ENCODE results near the gene COMMD10.
"Not testable (repeated sequence)": the region's sequence is repeated elsewhere in the genome, so short reads cannot be mapped to it uniquely, and the experiment has no call there.

Gene COMMD10

GRCh38 chr5:116075191-116075831 lies 9.5 kb upstream of the COMMD10 start:
- CTCF ChIA-PET, result no interaction called here
- Mint-ChIP-seq H3K27ac (no peak overlapping the region), H3K4me1 (no peaks in the 10 kb centered on the region), H3K9me3 (no peaks in the 10 kb centered on the region), H3K27me3 (peaks cover 15% of the 10 kb centered on the region), H3K4me3 (no peak overlapping the region), H3K36me3 (no peaks in the 10 kb centered on the region)
- no peak for DNase-seq

- no peak for DNase-seq
- Mint-ChIP-seq H3K9me3 (no peaks in the 10 kb centered on the region), H3K36me3 (peaks cover 2% of the 10 kb centered on the region), H3K27ac (no peak overlapping the region), H3K4me3 (no peak overlapping the region), H3K27me3 (peaks cover 15% of the 10 kb centered on the region), H3K4me1 (no peaks in the 10 kb centered on the region)
- CTCF ChIA-PET, result no interaction called here
Observed at GRCh38 chr5:116076496-116076895, 8.3 kb upstream of the COMMD10 start.

DNA sequence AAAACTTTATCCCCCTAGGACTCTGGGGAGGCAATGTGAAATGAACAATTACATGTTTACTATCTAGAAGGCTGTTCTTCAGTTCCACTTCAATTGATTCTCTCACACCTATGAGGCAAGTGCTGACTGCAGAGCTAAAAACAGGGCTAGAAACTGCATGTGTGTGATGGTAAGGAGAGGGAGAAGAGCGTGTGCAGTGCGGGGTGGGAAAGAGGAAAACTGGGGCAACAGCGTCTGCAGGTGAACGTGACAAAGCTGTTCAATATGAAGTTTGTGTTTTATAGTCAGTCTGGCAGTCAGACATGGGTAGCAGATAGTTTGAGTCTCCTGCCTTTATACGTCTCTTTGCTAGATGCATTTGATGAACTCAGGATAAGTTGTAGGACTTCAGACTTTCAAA lies 6.6 kb upstream of the COMMD10 start:
- Mint-ChIP-seq H3K36me3 (peaks cover 7% of the 10 kb centered on the region), H3K9me3 (no peaks in the 10 kb centered on the region), H3K27ac (no peak overlapping the region), H3K4me3 (no peak overlapping the region), H3K4me1 (peaks cover 7% of the 10 kb centered on the region), H3K27me3 (peaks cover 7% of the 10 kb centered on the region)
- no peak for DNase-seq
- CTCF ChIA-PET, result no interaction called here

- Mint-ChIP-seq H3K9me3 (no peaks in the 10 kb centered on the region), H3K36me3 (peaks cover 28% of the 10 kb centered on the region), H3K4me1 (peaks cover 37% of the 10 kb centered on the region), H3K27ac (peak overlapping the region; percentile 96), H3K4me3 (peak overlapping the region; percentile 91), H3K27me3 (no peaks in the 10 kb centered on the region)
- peak; percentile 54 for DNase-seq
- CTCF ChIA-PET, result no interaction called here
Observed at GRCh38 chr5:116084287-116084691, 536 bp upstream of the COMMD10 start.

- DNase-seq, H3K9me3 Mint-ChIP-seq, CTCF ChIA-PET, H3K27me3 Mint-ChIP-seq, H3K27ac Mint-ChIP-seq: not testable (repeated sequence)
- H3K4me1 Mint-ChIP-seq, result peaks cover 37% of the 10 kb centered on the region
- peak overlapping the region; percentile 91 for H3K4me3 Mint-ChIP-seq
- H3K36me3 Mint-ChIP-seq, result peaks cover 37% of the 10 kb centered on the region
Observed at GRCh38 chr5:116086309-116086708, 1.5 kb downstream of the COMMD10 start.

GRCh38 chr5:116088062-116088461 lies 3.2 kb downstream of the COMMD10 start:
- H3K4me1 Mint-ChIP-seq, result peaks cover 32% of the 10 kb centered on the region
- H3K27ac Mint-ChIP-seq, result no peak overlapping the region
- H3K27me3 Mint-ChIP-seq, result no peaks in the 10 kb centered on the region
- no peak overlapping the region for H3K4me3 Mint-ChIP-seq
- DNase-seq, result no peak
- peaks cover 38% of the 10 kb centered on the region for H3K36me3 Mint-ChIP-seq
- CTCF ChIA-PET, result no interaction called here
- no peaks in the 10 kb centered on the region for H3K9me3 Mint-ChIP-seq

DNA sequence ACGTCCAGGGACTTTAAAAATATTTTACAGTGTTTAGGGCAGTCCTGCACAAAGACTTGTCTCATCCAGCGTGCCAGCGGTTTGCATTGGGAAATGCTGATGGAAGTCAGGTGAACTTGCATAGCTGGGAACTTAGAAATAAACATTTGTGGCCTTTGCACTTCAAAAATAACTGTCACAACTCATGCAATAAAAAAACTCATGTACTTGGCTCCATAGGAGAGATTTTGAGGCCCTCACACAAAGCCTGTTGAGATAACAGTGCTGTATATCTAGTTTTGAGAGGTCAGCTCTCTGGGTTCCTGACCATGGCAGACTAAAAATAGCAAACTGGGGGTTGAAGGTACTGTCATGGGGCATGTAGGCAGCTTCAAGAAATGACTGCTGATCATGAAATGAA lies 5.5 kb downstream of the COMMD10 start:
- Mint-ChIP-seq H3K27ac (no peak overlapping the region), H3K9me3 (no peaks in the 10 kb centered on the region), H3K27me3 (no peaks in the 10 kb centered on the region), H3K4me1 (peaks cover 21% of the 10 kb centered on the region), H3K4me3 (no peak overlapping the region), H3K36me3 (peaks cover 49% of the 10 kb centered on the region)
- CTCF ChIA-PET, result no interaction called here
- no peak for DNase-seq

DNA sequence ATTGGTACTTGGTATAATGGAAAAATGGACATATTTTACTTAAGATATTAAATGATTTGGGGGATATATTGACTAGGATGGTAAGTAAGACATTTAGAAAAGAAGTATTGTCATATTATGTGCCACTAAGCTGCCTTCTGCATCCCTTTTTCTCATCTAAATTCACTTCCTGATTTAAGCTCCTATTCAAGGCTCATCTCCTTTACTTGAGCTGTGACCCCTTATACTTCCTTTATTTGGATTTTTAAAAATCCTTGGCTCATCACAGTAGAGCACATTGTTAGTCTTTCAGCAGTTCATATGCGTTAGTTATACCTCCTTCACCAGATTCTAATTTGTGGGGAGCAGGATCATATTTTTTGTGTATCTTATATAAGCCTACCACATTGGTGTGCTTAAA lies 6.6 kb downstream of the COMMD10 start:
- Mint-ChIP-seq H3K36me3 (peaks cover 52% of the 10 kb centered on the region), H3K9me3 (no peaks in the 10 kb centered on the region), H3K4me3 (no peak overlapping the region), H3K27me3 (no peaks in the 10 kb centered on the region), H3K27ac (no peak overlapping the region), H3K4me1 (peaks cover 11% of the 10 kb centered on the region)
- CTCF ChIA-PET, result no interaction called here
- no peak for DNase-seq

DNA sequence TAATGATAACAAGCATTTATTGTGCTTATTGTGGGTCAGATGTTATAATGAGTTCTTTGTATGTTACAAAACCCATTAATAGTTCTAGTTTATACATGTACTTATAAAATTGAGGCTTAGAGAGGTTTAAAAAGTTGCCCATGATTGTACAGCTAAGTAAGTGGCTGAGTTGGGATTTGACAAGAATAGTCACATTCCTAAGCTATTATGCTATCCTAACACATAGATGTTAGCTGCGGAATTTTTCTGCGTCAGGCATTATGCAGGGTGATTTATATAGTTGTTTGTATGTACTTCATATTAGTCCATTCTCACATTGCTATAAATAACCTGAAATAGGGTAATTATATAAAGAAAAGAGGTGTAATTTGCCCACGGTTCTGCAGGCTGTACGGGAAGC lies 12.5 kb downstream of the COMMD10 start:
- no peaks in the 10 kb centered on the region for H3K4me1 Mint-ChIP-seq
- no peak overlapping the region for H3K27ac Mint-ChIP-seq
- H3K27me3 Mint-ChIP-seq, result no peaks in the 10 kb centered on the region
- H3K4me3 Mint-ChIP-seq, result no peak overlapping the region
- DNase-seq, result no peak
- no peaks in the 10 kb centered on the region for H3K9me3 Mint-ChIP-seq
- H3K36me3 Mint-ChIP-seq, result peaks cover 59% of the 10 kb centered on the region
- CTCF ChIA-PET, result no interaction called here

DNA sequence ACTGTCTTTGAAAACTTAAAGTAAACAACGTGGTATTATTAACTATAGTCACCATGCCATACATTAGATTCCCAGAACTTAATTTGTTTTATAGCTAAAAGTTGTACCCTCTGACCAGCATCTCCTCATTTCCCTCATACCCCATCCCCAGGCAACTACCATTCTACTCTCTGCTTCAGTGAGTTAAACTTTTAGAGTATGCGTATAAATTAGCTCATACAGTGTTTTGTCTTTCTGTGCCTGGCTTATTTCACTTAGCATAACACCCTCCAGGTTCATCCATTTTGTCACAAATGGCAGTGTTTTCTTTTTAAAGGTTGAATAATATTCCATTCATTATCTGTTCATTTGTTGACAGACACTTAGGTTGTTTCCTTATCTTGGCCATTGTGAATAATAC lies 14.2 kb downstream of the COMMD10 start:
- no peaks in the 10 kb centered on the region for H3K27me3 Mint-ChIP-seq
- no peaks in the 10 kb centered on the region for H3K4me1 Mint-ChIP-seq
- H3K36me3 Mint-ChIP-seq, result peaks cover 50% of the 10 kb centered on the region
- DNase-seq, result no peak
- H3K27ac Mint-ChIP-seq, result no peak overlapping the region
- H3K4me3 Mint-ChIP-seq, result no peak overlapping the region
- H3K9me3 Mint-ChIP-seq, result peaks cover 2% of the 10 kb centered on the region
- CTCF ChIA-PET, result no interaction called here

DNA sequence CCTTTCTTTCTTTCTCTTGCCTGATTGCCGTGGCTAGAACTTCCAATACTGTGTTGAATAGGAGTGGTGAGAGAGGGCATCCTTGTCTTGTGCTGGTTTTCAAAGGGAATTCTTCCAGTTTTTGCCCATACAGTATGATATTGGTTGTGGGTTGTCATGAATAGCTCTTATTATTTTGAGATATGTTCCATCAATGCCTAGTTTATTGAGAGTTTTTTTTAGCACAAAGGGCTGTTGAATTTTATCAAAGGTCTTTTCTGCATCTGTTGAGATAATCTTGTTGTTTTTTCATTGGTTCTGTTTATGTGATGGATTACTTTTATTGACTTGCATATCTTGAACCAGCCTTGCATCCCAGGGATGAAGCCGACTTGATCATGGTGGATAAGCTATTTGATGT lies 20.1 kb downstream of the COMMD10 start:
- H3K36me3 Mint-ChIP-seq, result peaks cover 45% of the 10 kb centered on the region
- H3K4me1 Mint-ChIP-seq, H3K4me3 Mint-ChIP-seq, H3K27me3 Mint-ChIP-seq, H3K9me3 Mint-ChIP-seq, CTCF ChIA-PET, DNase-seq, H3K27ac Mint-ChIP-seq: not testable (repeated sequence)

- no peak overlapping the region for H3K4me3 Mint-ChIP-seq
- H3K27ac Mint-ChIP-seq, result no peak overlapping the region
- CTCF ChIA-PET, result no interaction called here
- H3K9me3 Mint-ChIP-seq, result peaks cover 23% of the 10 kb centered on the region
- H3K36me3 Mint-ChIP-seq, result peaks cover 23% of the 10 kb centered on the region
- H3K4me1 Mint-ChIP-seq, result peaks cover 4% of the 10 kb centered on the region
- H3K27me3 Mint-ChIP-seq, result no peaks in the 10 kb centered on the region
- DNase-seq, result no peak
Observed at GRCh38 chr5:116115163-116115562, 30.3 kb downstream of the COMMD10 start.

DNA sequence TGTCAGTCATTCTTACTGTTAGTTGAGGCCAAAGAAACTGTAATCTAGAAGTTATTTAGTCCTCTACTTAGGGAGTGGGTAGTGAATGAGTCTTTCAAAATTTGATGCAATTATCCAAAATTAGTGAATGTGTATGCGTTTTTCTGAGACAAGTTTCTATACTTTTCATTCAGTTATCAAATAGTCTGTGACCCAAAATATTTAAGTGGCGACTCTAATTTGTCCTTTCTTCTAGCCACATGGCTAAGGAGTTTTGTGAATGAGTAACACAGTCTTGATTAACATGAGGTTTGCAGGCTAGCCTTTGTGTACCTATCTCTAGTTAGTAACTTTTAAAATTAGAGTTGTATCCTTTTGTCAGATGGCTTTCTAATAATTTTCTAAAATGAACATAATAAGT lies 45.6 kb downstream of the COMMD10 start:
- Mint-ChIP-seq H3K27me3 (no peaks in the 10 kb centered on the region), H3K4me1 (peaks cover 8% of the 10 kb centered on the region), H3K27ac (no peak overlapping the region), H3K9me3 (no peaks in the 10 kb centered on the region), H3K4me3 (no peak overlapping the region), H3K36me3 (peaks cover 9% of the 10 kb centered on the region)
- CTCF ChIA-PET, result no interaction called here
- no peak for DNase-seq

DNA sequence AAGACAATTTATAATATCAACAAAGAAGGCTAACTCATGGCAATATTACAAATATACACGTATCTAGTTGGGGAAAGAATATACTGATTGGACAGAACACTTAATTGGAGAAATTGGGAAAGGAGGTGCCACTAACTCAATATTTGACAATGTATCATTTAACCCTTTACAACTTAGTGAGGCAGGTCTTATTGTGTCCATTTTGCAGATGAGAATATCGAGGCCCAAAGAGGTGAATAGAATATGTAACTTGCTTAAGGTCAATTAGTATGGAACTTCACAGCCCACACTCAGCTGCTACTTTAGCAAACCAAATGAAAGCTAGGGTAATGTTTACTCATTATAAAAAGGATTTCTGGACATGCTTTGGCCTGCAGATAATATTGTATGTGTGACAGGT lies 46.2 kb downstream of the COMMD10 start:
- no peaks in the 10 kb centered on the region for H3K9me3 Mint-ChIP-seq
- H3K4me1 Mint-ChIP-seq, result peaks cover 10% of the 10 kb centered on the region
- H3K4me3 Mint-ChIP-seq, result no peak overlapping the region
- peaks cover 4% of the 10 kb centered on the region for H3K36me3 Mint-ChIP-seq
- H3K27me3 Mint-ChIP-seq, result no peaks in the 10 kb centered on the region
- CTCF ChIA-PET, result no interaction called here
- DNase-seq, result no peak
- no peak overlapping the region for H3K27ac Mint-ChIP-seq

GRCh38 chr5:116133281-116133680 lies 48.5 kb downstream of the COMMD10 start:
- CTCF ChIA-PET, result no interaction called here
- Mint-ChIP-seq H3K36me3 (no peaks in the 10 kb centered on the region), H3K9me3 (no peaks in the 10 kb centered on the region), H3K4me3 (no peak overlapping the region), H3K27me3 (no peaks in the 10 kb centered on the region), H3K27ac (no peak overlapping the region), H3K4me1 (peaks cover 12% of the 10 kb centered on the region)
- DNase-seq, result no peak

DNA sequence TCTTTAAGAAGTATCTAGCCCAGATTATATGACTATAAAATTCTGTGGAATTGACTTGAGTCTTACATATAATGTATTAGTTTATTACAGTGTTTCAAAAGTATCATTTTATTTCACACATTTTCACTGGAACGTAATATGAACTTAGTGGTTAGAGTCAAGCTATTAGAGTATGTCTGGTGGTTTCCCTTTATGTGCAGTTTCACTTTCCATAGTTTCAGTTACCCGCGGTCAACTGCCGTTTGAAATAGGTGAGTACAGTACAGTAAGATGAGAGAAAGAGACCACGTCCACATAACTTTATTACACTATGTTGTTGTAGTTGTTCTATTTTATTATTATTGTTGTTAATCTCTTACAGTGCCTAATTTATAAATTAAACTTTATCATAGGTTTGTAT lies 50.5 kb downstream of the COMMD10 start:
- H3K9me3 Mint-ChIP-seq, result no peaks in the 10 kb centered on the region
- CTCF ChIA-PET, result interaction anchor here (1.0 to 3.9 kb wide), 2 partner anchors 424 to 813 kb away, joined by 3 to 17 read pairs; no protein-coding TSS in a partner anchor
- no peak overlapping the region for H3K27ac Mint-ChIP-seq
- no peaks in the 10 kb centered on the region for H3K27me3 Mint-ChIP-seq
- H3K36me3 Mint-ChIP-seq, result no peaks in the 10 kb centered on the region
- H3K4me1 Mint-ChIP-seq, result peaks cover 12% of the 10 kb centered on the region
- DNase-seq, result peak; percentile 41
- H3K4me3 Mint-ChIP-seq, result no peak overlapping the region
